GM23338 (cell line): ENCODE measurements around the gene ANKRD18A. TPM values are rescaled to one million over a fixed set of nuclear protein-coding genes. Genes with fewer than 3 reads are reported as not detected.
A peak's percentile ranks its signal among the peaks of the same experiment; 100 is the strongest.

Experiments
- ATAC-seq: fragments of 200-7000 bp; cut with Tn5 transposase; 3 replicates; pipeline ENCODE4 v1.9.1; 2020
- DNase-seq: peaks from one replicate; pipeline ENCODE4 v3.0.0-alpha.2; 2015; ENCODE audit warnings: low spot score
- H2AFZ ChIP-seq: fragments of 200-600 bp; sonication (generic); 2 replicates; pipeline ENCODE4 v1.8.0; 2016; ENCODE audit warnings: antibody characterized with exemption, mild to moderate bottlenecking, moderate library complexity
- H3F3A ChIP-seq: fragments of 200-600 bp; sonication (generic); replicated peaks from 2 replicates; pipeline ENCODE4 v1.8.0; 2017; ENCODE audit warnings: antibody characterized with exemption, mixed run types, low read depth
- H3K27ac ChIP-seq: fragments of 200-600 bp; sonication (generic); 2 replicates; pipeline ENCODE4 v1.6.1; 2016; ENCODE audit warnings: low read depth
- H3K27me3 ChIP-seq: fragments of 200-600 bp; sonication (generic); 2 replicates; pipeline ENCODE4 v1.8.0; 2016; ENCODE audit warnings: mild to moderate bottlenecking, mixed run types, moderate library complexity; ENCODE audit not compliant: insufficient read depth
- H3K36me3 ChIP-seq: fragments of 200-600 bp; sonication (generic); 2 replicates; pipeline ENCODE4 v1.8.0; 2016; ENCODE audit warnings: mild to moderate bottlenecking; ENCODE audit not compliant: insufficient read depth
- H3K4me1 ChIP-seq: fragments of 200-600 bp; sonication (generic); 2 replicates; pipeline ENCODE4 v1.8.0; 2016; ENCODE audit warnings: mild to moderate bottlenecking, moderate library complexity; ENCODE audit not compliant: insufficient read depth
- H3K4me2 ChIP-seq: fragments of 200-600 bp; sonication (generic); 2 replicates; pipeline ENCODE4 v1.7.1; 2017; ENCODE audit warnings: mixed run types
- H3K4me3 ChIP-seq: fragments of 200-600 bp; sonication (generic); 2 replicates; pipeline ENCODE4 v1.6.1; 2016; ENCODE audit warnings: mixed run types
- H3K79me2 ChIP-seq: fragments of 200-600 bp; sonication (generic); replicated peaks from 2 replicates; pipeline ENCODE4 v1.8.0; 2017; ENCODE audit warnings: mild to moderate bottlenecking; ENCODE audit not compliant: insufficient read depth
- H3K9me2 ChIP-seq: fragments of 200-600 bp; sonication (generic); 2 replicates; pipeline ENCODE4 v1.8.0; 2017; ENCODE audit not compliant: insufficient read depth
- H4K20me1 ChIP-seq: fragments of 200-600 bp; sonication (generic); replicated peaks from 2 replicates; pipeline ENCODE4 v1.8.0; 2017; ENCODE audit warnings: mild to moderate bottlenecking; ENCODE audit not compliant: insufficient read depth
- H3K27ac Mint-ChIP-seq: 2 replicates; pipeline ENCODE4 v1.8.0; 2020; ENCODE audit warnings: inconsistent platforms, mild to moderate bottlenecking, moderate library complexity, mixed read lengths
- H3K27me3 Mint-ChIP-seq: 3 replicates; pipeline ENCODE4 v1.8.0; 2022; ENCODE audit warnings: low read depth, mild to moderate bottlenecking, moderate library complexity, mixed read lengths, inconsistent platforms; ENCODE audit not compliant: insufficient read depth, poor library complexity
- H3K36me3 Mint-ChIP-seq: 3 replicates; pipeline ENCODE4 v1.8.0; 2021; ENCODE audit warnings: low read depth, mild to moderate bottlenecking, inconsistent platforms, moderate library complexity, mixed read lengths
- H3K4me1 Mint-ChIP-seq: 3 replicates; pipeline ENCODE4 v1.8.0; 2020; ENCODE audit warnings: mild to moderate bottlenecking, inconsistent platforms, mixed read lengths
- H3K4me3 Mint-ChIP-seq: 3 replicates; pipeline ENCODE4 v1.8.0; 2021; ENCODE audit warnings: moderate library complexity, mild to moderate bottlenecking, inconsistent platforms, mixed read lengths
- H3K9me3 Mint-ChIP-seq: 3 replicates; pipeline ENCODE4 v1.8.0; 2020; ENCODE audit warnings: moderate library complexity, mild to moderate bottlenecking, inconsistent platforms, mixed read lengths
- CREB1 ChIP-seq: fragments of 250-450 bp; sonication (Bioruptor Pico); IDR thresholded peaks from 2 replicates; pipeline ENCODE4 v1.5.0; 2020; ENCODE audit warnings: low read depth, mild to moderate bottlenecking, moderate library complexity
- CTCF ChIP-seq, 2 experiments: fragments of 200-600 bp in 1 of 2; sonication (generic) in 1 of 2; conservative IDR thresholded peaks; 2 replicates each; pipeline versions ENCODE4 v1.5.1 to v1.6.1; 2016 to 2017; ENCODE audit warnings: antibody characterized with exemption in 2 of 2, low read depth in 2 of 2, mild to moderate bottlenecking in 2 of 2, moderate library complexity in 1 of 2
- ETS1 ChIP-seq: IDR thresholded peaks from 2 replicates; pipeline ENCODE4 v1.6.1; 2016; ENCODE audit warnings: antibody characterized with exemption
- EZH2phosphoT487 ChIP-seq: fragments of 200-600 bp; sonication (generic); IDR thresholded peaks from one replicate; pipeline ENCODE4 v1.8.1; 2018; ENCODE audit warnings: antibody characterized with exemption; ENCODE audit not compliant: unreplicated experiment
- JUNB ChIP-seq: IDR thresholded peaks from one replicate; pipeline ENCODE4 v1.6.1; 2016; ENCODE audit warnings: antibody characterized with exemption; ENCODE audit not compliant: unreplicated experiment
- NANOG ChIP-seq: IDR thresholded peaks from 2 replicates; pipeline ENCODE4 v1.6.1; 2016; ENCODE audit warnings: antibody characterized with exemption, borderline replicate concordance
- POLR2AphosphoS5 ChIP-seq: IDR thresholded peaks from 2 replicates; pipeline ENCODE4 v1.6.1; 2016; ENCODE audit warnings: antibody characterized with exemption, low read depth
- STAT1 ChIP-seq: IDR thresholded peaks from one replicate; pipeline ENCODE4 v1.6.1; 2016; ENCODE audit warnings: antibody characterized with exemption; ENCODE audit not compliant: unreplicated experiment
- ZNF331 ChIP-seq: fragments of 250-450 bp; sonication (Bioruptor Pico); IDR thresholded peaks from 2 replicates; pipeline ENCODE4 v1.5.0; 2020; ENCODE audit warnings: low read depth, mild to moderate bottlenecking, moderate library complexity
- polyA plus RNA-seq: library from polyadenylated mRNA; unstranded; fragments of >200 nt; fragmentation: Nextera tagmentation; extraction: Ambion mirVana; gene quantifications from 2 replicates; pipeline ENCODE4 v1.2.1, GENCODE V29; 2016
- total RNA-seq: library from RNA; depleted of rRNA; stranded (reverse); fragments of >200 nt; shearing (Covaris generic); gene quantifications from 2 replicates; pipeline ENCODE4 v1.2.3, GENCODE V29; 2014

ANKRD18A gene
- total and polyA plus RNA-seq, 2 experiments from 2014 or later, result 2.7 to 6.9 TPM

- H3K4me3 ChIP-seq, result no peak overlapping the region
- TF ChIP-seq ETS1 (no peak), NANOG (no peak), STAT1 (no peak), EZH2phosphoT487 (no peak), CREB1 (no peak), JUNB (no peak), POLR2AphosphoS5 (no peak), ZNF331 (CRISPR knock-in tag) (no peak)
- H3K4me2 ChIP-seq, result no peak overlapping the region
- ATAC-seq (no peak), DNase-seq (no peak)
- H4K20me1 ChIP-seq, result no peaks in the 10 kb centered on the region
- H2AFZ ChIP-seq, result 0 out of 2 replicates have a peak overlapping the region, but pooled peaks have one; percentile 94
- H3K79me2 ChIP-seq, result no peaks in the 10 kb centered on the region
- Mint-ChIP-seq H3K4me1 (peaks cover 19% of the 10 kb centered on the region), H3K27ac (no peak overlapping the region), H3K4me3 (no peak overlapping the region), H3K27me3 (no peaks in the 10 kb centered on the region), H3K9me3 (0 out of 3 replicates have a peak, but pooled peaks cover 3% of the 10 kb centered on the region), H3K36me3 (peaks cover 5% of the 10 kb centered on the region; the same call in 2 of the 3 replicates)
- H3K36me3 ChIP-seq, result no peaks in the 10 kb centered on the region
- no peak overlapping the region for H3K27ac ChIP-seq
- no peaks in the 10 kb centered on the region for H3F3A ChIP-seq
- H3K27me3 ChIP-seq, result no peaks in the 10 kb centered on the region
- peaks cover 5% of the 10 kb centered on the region; the same call in 1 of the 2 replicates for H3K9me2 ChIP-seq
- peaks cover 9% of the 10 kb centered on the region; the same call in 1 of the 2 replicates for H3K4me1 ChIP-seq
Observed at GRCh38 chr9:38643815-38644173, 23.4 kb upstream of the ANKRD18A start.

- Histone ChIP-seq H3F3A (no peaks in the 10 kb centered on the region), H2AFZ (peak overlapping the region; percentile 94), H3K27me3 (no peaks in the 10 kb centered on the region), H3K9me2 (peaks cover 3% of the 10 kb centered on the region; the same call in 1 of the 2 replicates), H3K4me1 (peaks cover 9% of the 10 kb centered on the region; the same call in 1 of the 2 replicates), H3K4me2 (no peak overlapping the region), H3K79me2 (no peaks in the 10 kb centered on the region), H3K36me3 (no peaks in the 10 kb centered on the region), H3K4me3 (no peak overlapping the region), H3K27ac (no peak overlapping the region), H4K20me1 (no peaks in the 10 kb centered on the region)
- H3K36me3 Mint-ChIP-seq, result peaks cover 5% of the 10 kb centered on the region; the same call in 2 of the 3 replicates
- 0 out of 3 replicates have a peak, but pooled peaks cover 3% of the 10 kb centered on the region for H3K9me3 Mint-ChIP-seq
- H3K4me3 Mint-ChIP-seq, result no peak overlapping the region
- DNase-seq (no peak), ATAC-seq (peak; percentile 23)
- H3K27me3 Mint-ChIP-seq, result no peaks in the 10 kb centered on the region
- peaks cover 19% of the 10 kb centered on the region for H3K4me1 Mint-ChIP-seq
- TF ChIP-seq NANOG (no peak), CTCF (conservative IDR thresholded peaks at IDR 0.05; ENCODE audit: low read depth in 2 of 2) (no peak)
- H3K27ac Mint-ChIP-seq, result no peak overlapping the region
Observed at GRCh38 chr9:38642951-38643814, 22.8 kb upstream of the ANKRD18A start.
